Psoas muscle (tissue), 8 donors: ENCODE results near the gene MGLL. TPM values are rescaled to one million over a fixed set of nuclear protein-coding genes. Genes with fewer than 3 reads are reported as not detected.

Experiments used
- ATAC-seq, 4 donors: fragments of 200-7000 bp; cut with Tn5 transposase; one replicate each; pipeline ENCODE4 v1.9.1; 2020; ENCODE audit warnings: moderate library complexity in 3 of 4, mild to moderate bottlenecking in 2 of 4
- DNase-seq, 2 donors: peaks; one replicate each; pipeline ENCODE4 v3.0.0-alpha.2; 2020
- H3K27ac ChIP-seq: fragments of 200-600 bp; one replicate; pipeline ENCODE4 v1.8.0; 2022
- H3K27me3 ChIP-seq, 3 donors: fragments of 200-600 bp in 1 of 3; one replicate each; pipeline versions ENCODE4 v1.6.1 to v1.8.0; 2013 to 2022; ENCODE audit warnings: low read length in 2 of 3, mild to moderate bottlenecking in 2 of 3, moderate library complexity in 1 of 3; ENCODE audit not compliant: insufficient read depth in 3 of 3
- H3K36me3 ChIP-seq, 2 donors: fragments of 200-600 bp in 1 of 2; one replicate each; pipeline versions ENCODE4 v1.6.1 to v1.8.0; 2013 to 2022; ENCODE audit warnings: low read depth in 1 of 2, mild to moderate bottlenecking in 1 of 2, moderate library complexity in 1 of 2; ENCODE audit not compliant: insufficient read depth in 1 of 2
- H3K4me1 ChIP-seq: fragments of 200-600 bp; one replicate; pipeline ENCODE4 v1.8.0; 2022
- H3K4me3 ChIP-seq: fragments of 200-600 bp; one replicate; pipeline ENCODE4 v1.8.0; 2022; ENCODE audit warnings: mild to moderate bottlenecking
- H3K9me3 ChIP-seq: fragments of 200-600 bp; one replicate; pipeline ENCODE4 v1.8.0; 2022
- CTCF ChIP-seq: fragments of 200-600 bp; IDR thresholded peaks from one replicate; pipeline ENCODE4 v1.8.0; 2022; ENCODE audit warnings: antibody characterized with exemption
- WGBS, 3 donors: extraction: QIAGEN DNeasy Blood & Tissue Kit; methylation state at CpG; one replicate each; pipeline versions ENCODE4 v1.1.6 to v1.1.7; 2013; 5-methylcytosine and 5-hydroxymethylcytosine counted together
- intact Hi-C, 2 donors: fragments of 100-400 bp; cut with DNase I; formaldehyde crosslinking; loops; one replicate each; pipeline versions ENCODE4 v1.11.0 to v1.14.2; 2022
- polyA plus RNA-seq, 3 donors: library from polyadenylated mRNA; stranded (reverse); fragments of 200-250 nt; gene quantifications; one replicate each; pipeline ENCODE4 v1.2.3, GENCODE V29; 2013
- total RNA-seq, 4 donors: library from RNA; stranded (reverse); fragmentation: NEBNext Ultra II Directional in 2 of 4; extraction: Animal tissue kit (Norgen Biotek cat#: 25700) in 2 of 4; gene quantifications; one replicate each; pipeline versions ENCODE4 v1.2.1 to v1.2.4, GENCODE V29; 2021 to 2023
- donor health status: healthy with polysubstance abuse.
- donor health status: DM: no; HTN: no; CAD: no; lungs with moderate emphysema.
- donor health status: Bipolar disorder and iron deficiency.
- donor health status: healthy.
- donor health status: DM: yes; HTN: yes; CAD: no.
- donor health status: DM: no; HTN: no; CAD: no.
- donor health status: DM: no; HTN: no; CAD: no.
- donor health status: DM: yes; HTN: yes; CAD: no.

Gene MGLL
- total and polyA plus RNA-seq, 7 donors = 32.8 to 85.6 (median 63.0) TPM

GRCh38 chr3:127770671-127771355 lies 51.5 kb downstream of the MGLL start:
- H3K27ac ChIP-seq = no peak overlapping the region

DNA sequence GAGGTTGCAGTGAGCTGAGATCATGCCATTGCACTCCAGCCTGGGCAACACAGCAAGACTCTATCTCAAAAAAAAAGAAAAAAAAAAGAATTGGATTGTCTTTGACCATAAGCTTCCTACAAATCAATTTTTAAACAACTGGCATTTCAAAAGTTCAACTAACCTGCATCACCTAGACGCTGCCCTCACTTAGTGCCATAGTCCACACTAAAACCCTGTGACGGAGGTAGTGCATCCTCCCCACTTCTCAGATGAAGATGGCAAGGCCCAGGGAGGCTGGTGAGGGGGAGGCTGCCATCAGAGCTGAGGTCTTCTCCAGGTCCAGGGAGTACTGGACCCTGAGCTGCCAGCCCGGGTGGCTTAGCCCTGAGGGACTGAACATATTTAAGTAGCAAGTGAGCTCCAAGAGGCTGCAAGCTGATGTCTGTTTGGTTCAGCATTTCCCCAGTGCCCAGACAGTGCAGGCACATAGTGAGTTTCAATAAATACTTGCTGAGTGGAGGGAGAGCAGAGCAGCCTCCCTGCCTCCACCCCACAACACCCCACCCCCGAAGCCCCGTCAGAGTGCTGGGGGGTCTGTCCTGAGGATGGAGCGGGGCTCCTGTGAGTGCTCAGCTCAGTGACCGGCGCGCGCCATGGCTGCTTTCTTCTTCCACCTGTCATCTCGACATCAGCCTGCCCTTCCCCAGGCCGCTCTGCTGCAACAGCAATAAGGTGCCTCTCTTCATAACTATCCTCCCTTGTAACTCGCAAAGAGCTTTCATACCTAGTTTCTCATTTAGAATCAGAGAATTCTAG lies 52.8 kb downstream of the MGLL start:
- ATAC-seq = no peak
- WGBS, 3 donors = 94% methylated on average over 13 of the region's 13 CpGs
- DNase-seq = peak in 1 of 2 donors; percentile 19
- H3K9me3 ChIP-seq = no peaks in the 10 kb centered on the region
- intact Hi-C loops = no loop called here
- H3K4me1 ChIP-seq = peaks cover 50% of the 10 kb centered on the region
- H3K27me3 ChIP-seq = no peaks in the 10 kb centered on the region
- H3K36me3 ChIP-seq = no peaks in the 10 kb centered on the region
- no peak for TF ChIP-seq CTCF
- H3K4me3 ChIP-seq = no peak overlapping the region
- peak overlapping the region; percentile 10 for H3K27ac ChIP-seq

More at GRCh38 chr3:127770671-127771355, 51.5 kb downstream of the MGLL start:
- Histone ChIP-seq H3K27me3 (no peaks in the 10 kb centered on the region), H3K4me3 (no peak overlapping the region), H3K9me3 (no peaks in the 10 kb centered on the region), H3K4me1 (peaks cover 60% of the 10 kb centered on the region), H3K36me3 (no peaks in the 10 kb centered on the region)
- ATAC-seq (no peak), DNase-seq (peak; percentile 10 to 26)
- no peak for TF ChIP-seq CTCF
- 80 to 90% (median 87%) methylated on average over 6 of the region's 6 CpGs for WGBS, 3 donors
- intact Hi-C loops = no loop called here

DNA sequence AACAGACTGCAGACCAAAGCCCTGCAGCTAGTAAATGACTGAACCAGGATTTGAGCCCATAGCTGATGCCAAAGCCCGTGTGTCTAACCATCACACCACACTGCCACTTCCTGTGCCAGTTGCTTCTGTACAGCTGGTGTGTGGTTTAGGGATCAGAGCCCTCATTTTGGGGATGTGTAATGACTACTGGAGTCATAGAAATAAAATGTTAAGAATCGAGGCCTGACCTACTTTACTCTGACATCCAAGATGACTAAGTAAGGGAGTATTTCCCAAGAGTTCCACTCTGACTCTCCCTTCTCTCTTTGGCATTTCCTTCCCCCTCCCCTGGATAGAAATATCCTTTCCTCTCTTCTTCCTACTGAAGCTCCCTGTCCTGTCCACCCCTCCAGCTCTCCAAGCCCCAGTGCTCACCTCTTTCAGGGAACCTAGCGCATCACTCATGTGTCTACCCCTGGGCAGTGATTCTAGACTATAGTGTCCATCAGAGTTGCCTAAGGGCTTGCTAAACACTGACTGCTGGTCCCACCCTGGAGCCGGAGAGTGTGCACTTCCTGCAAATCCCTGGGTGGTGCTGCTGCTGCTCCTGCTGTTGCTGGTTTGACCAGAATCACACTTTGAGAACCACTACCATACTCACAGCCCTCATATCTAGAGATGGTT lies 53.8 kb downstream of the MGLL start:
- no peak for TF ChIP-seq CTCF
- WGBS, 3 donors = 51 to 65% (median 55%) methylated on average over 4 of the region's 4 CpGs
- H3K27ac ChIP-seq = peak overlapping the region; percentile 77
- ATAC-seq (peak; percentile 88 to 95 (median 92)), DNase-seq (peak; percentile 68 to 69)
- no peaks in the 10 kb centered on the region for H3K36me3 ChIP-seq
- H3K4me1 ChIP-seq = peaks cover 53% of the 10 kb centered on the region
- H3K27me3 ChIP-seq = no peaks in the 10 kb centered on the region
- intact Hi-C loops = no loop called here
- H3K9me3 ChIP-seq = no peaks in the 10 kb centered on the region
- H3K4me3 ChIP-seq = no peak overlapping the region

GRCh38 chr3:127767126-127767525 lies 55.2 kb downstream of the MGLL start:
- Histone ChIP-seq H3K4me3 (no peak overlapping the region), H3K9me3 (no peaks in the 10 kb centered on the region), H3K27ac (no peak overlapping the region), H3K4me1 (peaks cover 56% of the 10 kb centered on the region), H3K27me3 (no peaks in the 10 kb centered on the region), H3K36me3 (no peaks in the 10 kb centered on the region)
- ATAC-seq = no peak
- 87 to 89% (median 88%) methylated on average over 1 of the region's 1 CpG for WGBS, 3 donors
- no peak for TF ChIP-seq CTCF
- intact Hi-C loops = no loop called here
- no peak for DNase-seq
